HepG2 (cell line): ENCODE results near the gene LRRC45. TPM values are rescaled to one million over a fixed set of nuclear protein-coding genes. Genes with fewer than 3 reads are reported as not detected.
A peak's percentile ranks its signal among the peaks of the same experiment; 100 is the strongest.

Source experiments
- FOXA3 ChIP-seq: IDR thresholded peaks from 2 replicates; pipeline ENCODE4 v1.6.1; 2016; ENCODE audit warnings: missing genetic modification reagents, missing compliant biosample characterization
- HNF4A ChIP-seq: sonication (generic); formaldehyde crosslinking; IDR thresholded peaks from 2 replicates; pipeline ENCODE4 v1.4.0; 2020; ENCODE audit warnings: missing genetic modification reagents
- PHB2 ChIP-seq: fragments of 450-650 bp; IDR thresholded peaks from 2 replicates; pipeline ENCODE4 v1.6.1; 2018; ENCODE audit not compliant: partially characterized antibody
- RCOR2 ChIP-seq: IDR thresholded peaks from 2 replicates; pipeline ENCODE4 v1.6.1; 2016; ENCODE audit warnings: missing biosample characterization, missing genetic modification reagents
- SAFB2 ChIP-seq: sonication (generic); formaldehyde crosslinking; IDR thresholded peaks from 2 replicates; pipeline ENCODE4 v1.5.1; 2020; ENCODE audit warnings: missing genetic modification reagents, low read depth, mild to moderate bottlenecking, borderline replicate concordance
- SIN3B ChIP-seq: fragments of 150-350 bp; IDR thresholded peaks from 2 replicates; pipeline ENCODE4 v1.6.1; 2014; ENCODE audit warnings: low read length
- SRSF4 ChIP-seq: fragments of 200-400 bp; formaldehyde crosslinking; IDR thresholded peaks from one replicate; pipeline ENCODE4 v1.6.1; 2018; ENCODE audit warnings: mild to moderate bottlenecking, low read depth, low read length, moderate library complexity; ENCODE audit not compliant: poor library complexity, severe bottlenecking
- TBL1XR1 ChIP-seq: fragments of 150-350 bp; IDR thresholded peaks from 2 replicates; pipeline ENCODE4 v1.6.1; 2014; ENCODE audit warnings: borderline replicate concordance, low read length; ENCODE audit not compliant: partially characterized antibody
- TOPORS ChIP-seq: sonication (generic); formaldehyde crosslinking; IDR thresholded peaks from 2 replicates; pipeline ENCODE4 v1.8.0; 2023; ENCODE audit warnings: mild to moderate bottlenecking, missing genetic modification reagents
- ZBTB7B ChIP-seq: sonication (generic); formaldehyde crosslinking; IDR thresholded peaks from 2 replicates; pipeline ENCODE4 v1.4.0; 2020; ENCODE audit warnings: missing genetic modification reagents
- ZNF143 ChIP-seq: sonication (generic); formaldehyde crosslinking; IDR thresholded peaks from 2 replicates; pipeline ENCODE4 v1.4.0; 2020; ENCODE audit warnings: missing genetic modification reagents
- ZNF431 ChIP-seq: sonication (generic); formaldehyde crosslinking; IDR thresholded peaks from 2 replicates; pipeline ENCODE4 v1.9.0; 2022; ENCODE audit warnings: missing genetic modification reagents, low read depth, mild to moderate bottlenecking, borderline replicate concordance
- ZNF567 ChIP-seq: sonication (generic); formaldehyde crosslinking; IDR thresholded peaks from 2 replicates; pipeline ENCODE4 v1.8.1; 2023; ENCODE audit warnings: mild to moderate bottlenecking, missing genetic modification reagents, borderline replicate concordance
- ZNF672 ChIP-seq: sonication (generic); formaldehyde crosslinking; IDR thresholded peaks from 2 replicates; pipeline ENCODE4 v1.8.1; 2022; ENCODE audit warnings: missing genetic modification reagents
- ZNF724P ChIP-seq: sonication (generic); formaldehyde crosslinking; IDR thresholded peaks from 2 replicates; pipeline ENCODE4 v1.8.0; 2022; ENCODE audit warnings: missing genetic modification reagents, borderline replicate concordance
- polyA plus RNA-seq, 8 experiments: library from polyadenylated mRNA; depleted of rRNA in 3 of 8; stranded (reverse) in 7 of 8; unstranded in 1 of 8; fragments of >200 nt; fragmentation: Illumina TruSeq in 4 of 8; extraction: Trizol in 4 of 8; gene quantifications; 2 replicates each; pipeline versions ENCODE4 v1.2.1 to v1.2.3, GENCODE V29; 2011 to 2016; ENCODE audit warnings: low read depth in 4 of 8, missing spikeins in 1 of 8, mixed read lengths in 1 of 8; ENCODE audit not compliant: insufficient read depth in 1 of 8
- total RNA-seq, 5 experiments: library from RNA; depleted of rRNA; stranded (reverse); fragments of >200 nt; fragmentation: Illumina TruSeq; extraction: Trizol; gene quantifications; 2 replicates each; pipeline ENCODE4 v1.2.3, GENCODE V29; 2016; ENCODE audit warnings: low read depth in 1 of 5
- TF ChIP-seq, protein P1 (sequence below): IDR thresholded peaks from 2 replicates; pipeline ENCODE4 v1.6.1; 2016; ENCODE audit warnings: low read depth, missing genetic modification reagents, missing compliant biosample characterization
- TF ChIP-seq, protein P2 (sequence below): sonication (generic); formaldehyde crosslinking; IDR thresholded peaks from 2 replicates; pipeline ENCODE4 v1.4.0; 2020; ENCODE audit warnings: missing genetic modification reagents, borderline replicate concordance

LRRC45 gene
- total and polyA plus RNA-seq, 2 of the 13 experiments (the other 11 are each of a cell fraction or from before 2014, with no cell fraction given), result 11.6 to 48.1 TPM

DNA sequence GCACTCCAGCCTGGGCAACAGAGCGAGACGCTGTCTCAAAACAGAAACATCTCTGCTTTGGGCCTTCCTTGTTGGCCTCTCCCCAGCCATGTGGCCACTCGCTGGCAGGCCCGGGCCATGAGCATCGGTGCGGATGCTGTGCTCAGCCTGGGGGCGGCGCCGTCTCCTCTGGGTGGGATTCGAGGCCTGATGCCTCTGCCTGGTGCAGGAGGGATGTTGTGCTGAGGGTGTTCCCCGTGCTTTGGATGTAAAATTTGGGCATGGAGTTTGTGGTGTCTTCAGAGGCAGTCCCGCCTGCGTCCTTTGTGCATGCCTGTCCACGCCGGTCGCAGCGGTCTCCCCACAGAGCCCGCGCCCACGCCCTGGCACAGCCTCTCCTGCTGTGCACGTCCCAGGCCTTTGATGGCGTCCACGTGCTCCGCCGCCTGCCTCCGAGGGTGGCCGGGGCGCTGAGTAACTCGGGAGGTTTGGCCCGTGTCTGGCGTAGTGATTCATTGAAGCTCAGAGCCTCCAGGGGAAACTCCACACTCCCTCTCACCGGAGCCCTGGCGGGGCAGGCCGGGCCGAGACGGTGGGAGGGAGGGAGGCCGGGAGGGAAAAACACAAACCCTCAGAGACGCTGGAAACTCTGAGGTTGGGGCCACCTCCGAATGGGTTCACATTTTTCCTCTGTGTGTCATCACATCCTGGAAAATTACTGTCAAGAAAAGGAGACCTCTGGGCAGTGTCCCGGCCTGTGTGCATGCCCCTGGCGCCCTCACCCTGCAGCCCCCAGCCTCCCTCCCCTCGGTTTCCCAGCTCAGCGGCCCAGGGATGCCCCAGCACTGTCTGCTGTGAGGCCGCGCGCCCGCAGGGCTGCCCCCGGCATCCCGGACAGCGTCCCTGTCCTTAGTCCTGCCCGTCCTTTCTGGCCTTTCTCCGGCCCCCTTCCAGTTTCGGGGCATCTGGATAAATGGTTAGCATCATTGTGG is 19.4 kb upstream of the LRRC45 start (continued):
- TF ChIP-seq ZBTB7B (peak; percentile 76), ZNF672 (no peak), SRSF4 (no peak), FOXA3 (CRISPR knock-in tag) (peak; percentile 73), RCOR2 (CRISPR knock-in tag) (no peak), ZNF724P (CRISPR knock-in tag) (peak; percentile 67; the same call in 1 of the 2 replicates), PHB2 (no peak), HNF4A (no peak), TOPORS (CRISPR knock-in tag) (no peak; the same call in 1 of the 2 replicates), SIN3B (no peak), ZNF143 (peak; percentile 62; the same call in 1 of the 2 replicates), ZNF567 (CRISPR knock-in tag) (no peak), SAFB2 (CRISPR knock-in tag) (peak; percentile 81; the same call in 1 of the 2 replicates), ZNF431 (CRISPR knock-in tag) (peak; percentile 80; the same call in 1 of the 2 replicates), TBL1XR1 (no peak)
- TF ChIP-seq, protein P1, sequence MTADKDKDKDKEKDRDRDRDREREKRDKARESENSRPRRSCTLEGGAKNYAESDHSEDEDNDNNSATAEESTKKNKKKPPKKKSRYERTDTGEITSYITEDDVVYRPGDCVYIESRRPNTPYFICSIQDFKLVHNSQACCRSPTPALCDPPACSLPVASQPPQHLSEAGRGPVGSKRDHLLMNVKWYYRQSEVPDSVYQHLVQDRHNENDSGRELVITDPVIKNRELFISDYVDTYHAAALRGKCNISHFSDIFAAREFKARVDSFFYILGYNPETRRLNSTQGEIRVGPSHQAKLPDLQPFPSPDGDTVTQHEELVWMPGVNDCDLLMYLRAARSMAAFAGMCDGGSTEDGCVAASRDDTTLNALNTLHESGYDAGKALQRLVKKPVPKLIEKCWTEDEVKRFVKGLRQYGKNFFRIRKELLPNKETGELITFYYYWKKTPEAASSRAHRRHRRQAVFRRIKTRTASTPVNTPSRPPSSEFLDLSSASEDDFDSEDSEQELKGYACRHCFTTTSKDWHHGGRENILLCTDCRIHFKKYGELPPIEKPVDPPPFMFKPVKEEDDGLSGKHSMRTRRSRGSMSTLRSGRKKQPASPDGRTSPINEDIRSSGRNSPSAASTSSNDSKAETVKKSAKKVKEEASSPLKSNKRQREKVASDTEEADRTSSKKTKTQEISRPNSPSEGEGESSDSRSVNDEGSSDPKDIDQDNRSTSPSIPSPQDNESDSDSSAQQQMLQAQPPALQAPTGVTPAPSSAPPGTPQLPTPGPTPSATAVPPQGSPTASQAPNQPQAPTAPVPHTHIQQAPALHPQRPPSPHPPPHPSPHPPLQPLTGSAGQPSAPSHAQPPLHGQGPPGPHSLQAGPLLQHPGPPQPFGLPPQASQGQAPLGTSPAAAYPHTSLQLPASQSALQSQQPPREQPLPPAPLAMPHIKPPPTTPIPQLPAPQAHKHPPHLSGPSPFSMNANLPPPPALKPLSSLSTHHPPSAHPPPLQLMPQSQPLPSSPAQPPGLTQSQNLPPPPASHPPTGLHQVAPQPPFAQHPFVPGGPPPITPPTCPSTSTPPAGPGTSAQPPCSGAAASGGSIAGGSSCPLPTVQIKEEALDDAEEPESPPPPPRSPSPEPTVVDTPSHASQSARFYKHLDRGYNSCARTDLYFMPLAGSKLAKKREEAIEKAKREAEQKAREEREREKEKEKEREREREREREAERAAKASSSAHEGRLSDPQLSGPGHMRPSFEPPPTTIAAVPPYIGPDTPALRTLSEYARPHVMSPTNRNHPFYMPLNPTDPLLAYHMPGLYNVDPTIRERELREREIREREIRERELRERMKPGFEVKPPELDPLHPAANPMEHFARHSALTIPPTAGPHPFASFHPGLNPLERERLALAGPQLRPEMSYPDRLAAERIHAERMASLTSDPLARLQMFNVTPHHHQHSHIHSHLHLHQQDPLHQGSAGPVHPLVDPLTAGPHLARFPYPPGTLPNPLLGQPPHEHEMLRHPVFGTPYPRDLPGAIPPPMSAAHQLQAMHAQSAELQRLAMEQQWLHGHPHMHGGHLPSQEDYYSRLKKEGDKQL (CRISPR knock-in tag), result peak; percentile 33; the same call in 1 of the 2 replicates
- TF ChIP-seq, protein P2, sequence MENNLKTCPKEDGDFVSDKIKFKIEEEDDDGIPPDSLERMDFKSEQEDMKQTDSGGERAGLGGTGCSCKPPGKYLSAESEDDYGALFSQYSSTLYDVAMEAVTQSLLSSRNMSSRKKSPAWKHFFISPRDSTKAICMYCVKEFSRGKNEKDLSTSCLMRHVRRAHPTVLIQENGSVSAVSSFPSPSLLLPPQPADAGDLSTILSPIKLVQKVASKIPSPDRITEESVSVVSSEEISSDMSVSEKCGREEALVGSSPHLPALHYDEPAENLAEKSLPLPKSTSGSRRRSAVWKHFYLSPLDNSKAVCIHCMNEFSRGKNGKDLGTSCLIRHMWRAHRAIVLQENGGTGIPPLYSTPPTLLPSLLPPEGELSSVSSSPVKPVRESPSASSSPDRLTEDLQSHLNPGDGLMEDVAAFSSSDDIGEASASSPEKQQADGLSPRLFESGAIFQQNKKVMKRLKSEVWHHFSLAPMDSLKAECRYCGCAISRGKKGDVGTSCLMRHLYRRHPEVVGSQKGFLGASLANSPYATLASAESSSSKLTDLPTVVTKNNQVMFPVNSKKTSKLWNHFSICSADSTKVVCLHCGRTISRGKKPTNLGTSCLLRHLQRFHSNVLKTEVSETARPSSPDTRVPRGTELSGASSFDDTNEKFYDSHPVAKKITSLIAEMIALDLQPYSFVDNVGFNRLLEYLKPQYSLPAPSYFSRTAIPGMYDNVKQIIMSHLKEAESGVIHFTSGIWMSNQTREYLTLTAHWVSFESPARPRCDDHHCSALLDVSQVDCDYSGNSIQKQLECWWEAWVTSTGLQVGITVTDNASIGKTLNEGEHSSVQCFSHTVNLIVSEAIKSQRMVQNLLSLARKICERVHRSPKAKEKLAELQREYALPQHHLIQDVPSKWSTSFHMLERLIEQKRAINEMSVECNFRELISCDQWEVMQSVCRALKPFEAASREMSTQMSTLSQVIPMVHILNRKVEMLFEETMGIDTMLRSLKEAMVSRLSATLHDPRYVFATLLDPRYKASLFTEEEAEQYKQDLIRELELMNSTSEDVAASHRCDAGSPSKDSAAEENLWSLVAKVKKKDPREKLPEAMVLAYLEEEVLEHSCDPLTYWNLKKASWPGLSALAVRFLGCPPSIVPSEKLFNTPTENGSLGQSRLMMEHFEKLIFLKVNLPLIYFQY (CRISPR knock-in tag), result peak; percentile 55; the same call in 1 of the 2 replicates
